Ammon's horn (tissue), 1 donor: ENCODE results near the gene SEMA4C.
"Not testable (repeated sequence)": the region's sequence is repeated elsewhere in the genome, so short reads cannot be mapped to it uniquely, and the experiment has no call there.

Source experiments
- DNase-seq: peaks from one replicate; pipeline ENCODE4 v3.0.0-alpha.2; 2016; ENCODE audit warnings: low spot score

SEMA4C gene

DNA sequence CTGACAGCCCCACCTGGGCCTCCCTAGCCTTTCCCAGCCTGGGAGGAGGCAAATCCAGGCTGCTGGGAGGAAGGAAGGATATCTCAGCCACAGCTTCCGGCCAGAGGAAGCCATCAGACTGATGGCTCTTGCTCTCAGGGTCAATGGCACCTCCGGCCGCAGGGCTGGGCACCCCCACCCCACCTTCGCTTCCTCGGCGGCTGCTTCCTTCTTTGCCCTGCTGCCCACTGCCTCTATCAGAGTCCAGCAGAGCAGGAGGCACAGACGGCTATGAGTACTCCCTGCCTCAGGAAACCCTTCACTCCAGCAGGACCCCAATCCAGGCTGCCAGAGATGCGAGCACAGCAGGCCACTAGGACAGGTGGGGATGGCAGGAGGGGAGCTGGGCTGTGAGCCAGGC, 3.3 kb downstream of the SEMA4C start:
- DNase-seq: no peak

DNA sequence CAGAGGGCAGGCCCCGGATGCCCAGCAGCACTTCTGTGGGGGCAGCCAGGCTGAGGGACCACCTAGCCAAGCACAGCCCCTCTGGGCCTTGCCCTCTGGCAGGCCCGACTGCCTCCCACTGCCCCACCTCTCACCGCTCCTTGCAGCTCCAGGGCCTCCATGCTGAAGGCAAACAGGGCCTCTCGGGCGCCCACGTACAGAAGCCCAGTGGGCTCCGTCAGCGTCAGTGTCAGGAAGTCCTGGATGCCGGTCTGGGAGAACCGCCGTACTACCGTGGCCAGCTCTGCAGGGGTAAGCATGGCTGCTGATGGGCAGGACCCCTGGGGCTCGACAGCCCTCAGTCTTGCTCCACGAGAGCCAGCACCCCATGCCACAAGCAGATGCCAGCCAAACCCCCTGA, 3.7 kb downstream of the SEMA4C start:
- no peak for DNase-seq

DNA sequence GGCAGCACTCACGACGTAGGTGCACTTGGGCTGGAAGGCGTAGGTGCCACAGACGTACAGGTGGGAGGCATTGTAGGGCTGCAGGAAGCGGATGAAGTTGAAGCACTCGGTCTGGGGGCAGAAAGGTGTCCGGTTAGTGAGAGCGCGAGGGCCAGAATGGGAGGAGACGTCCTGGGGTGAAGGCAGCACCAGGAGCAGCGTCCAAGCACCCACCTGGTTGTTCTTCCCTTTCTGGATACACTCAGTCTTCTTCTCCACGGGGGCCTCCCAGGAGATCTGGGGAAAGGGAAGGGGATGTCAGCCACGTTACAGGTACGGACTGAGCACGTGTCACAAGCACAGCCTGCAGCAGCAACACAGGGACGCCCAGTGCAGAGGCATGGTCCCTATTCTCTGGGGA, 4.2 kb downstream of the SEMA4C start:
- DNase-seq: no peak

DNA sequence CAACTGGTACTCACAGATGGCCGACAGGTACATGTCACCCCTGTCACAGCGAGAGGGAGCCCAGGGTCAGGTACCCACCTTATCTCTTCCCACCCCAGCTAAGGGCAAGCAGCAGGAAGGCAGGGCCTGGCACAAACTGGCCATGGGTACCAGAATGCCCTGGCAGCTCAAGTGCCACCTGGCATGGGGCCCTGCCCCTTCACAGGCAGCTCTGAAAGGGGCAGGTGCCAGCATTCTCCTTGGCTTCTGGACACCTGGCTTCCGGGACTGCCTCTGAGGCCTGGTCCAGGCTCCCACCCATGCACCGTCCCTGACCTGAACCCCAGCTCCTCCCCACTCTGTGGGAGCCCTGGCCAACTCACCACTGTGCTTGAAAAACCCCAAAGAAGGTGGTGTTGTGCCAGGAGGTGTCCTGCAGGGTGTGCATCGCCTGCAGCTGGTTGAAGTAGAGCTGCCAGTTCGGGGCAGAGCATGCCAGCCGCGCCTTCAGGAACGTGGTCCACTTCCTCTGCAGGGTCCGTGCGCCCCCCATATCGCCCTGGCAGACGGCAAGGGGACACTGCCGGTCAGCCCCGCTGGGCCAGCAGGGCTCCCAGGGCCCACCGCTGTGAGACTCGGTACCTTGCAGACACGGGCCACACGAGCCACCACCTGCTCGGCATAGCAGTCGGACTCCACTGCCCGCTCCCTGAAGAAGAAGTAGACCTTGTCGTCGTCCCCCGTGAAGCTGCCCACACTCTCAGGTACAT, 5.4 kb downstream of the SEMA4C start:
- no peak for DNase-seq

DNA sequence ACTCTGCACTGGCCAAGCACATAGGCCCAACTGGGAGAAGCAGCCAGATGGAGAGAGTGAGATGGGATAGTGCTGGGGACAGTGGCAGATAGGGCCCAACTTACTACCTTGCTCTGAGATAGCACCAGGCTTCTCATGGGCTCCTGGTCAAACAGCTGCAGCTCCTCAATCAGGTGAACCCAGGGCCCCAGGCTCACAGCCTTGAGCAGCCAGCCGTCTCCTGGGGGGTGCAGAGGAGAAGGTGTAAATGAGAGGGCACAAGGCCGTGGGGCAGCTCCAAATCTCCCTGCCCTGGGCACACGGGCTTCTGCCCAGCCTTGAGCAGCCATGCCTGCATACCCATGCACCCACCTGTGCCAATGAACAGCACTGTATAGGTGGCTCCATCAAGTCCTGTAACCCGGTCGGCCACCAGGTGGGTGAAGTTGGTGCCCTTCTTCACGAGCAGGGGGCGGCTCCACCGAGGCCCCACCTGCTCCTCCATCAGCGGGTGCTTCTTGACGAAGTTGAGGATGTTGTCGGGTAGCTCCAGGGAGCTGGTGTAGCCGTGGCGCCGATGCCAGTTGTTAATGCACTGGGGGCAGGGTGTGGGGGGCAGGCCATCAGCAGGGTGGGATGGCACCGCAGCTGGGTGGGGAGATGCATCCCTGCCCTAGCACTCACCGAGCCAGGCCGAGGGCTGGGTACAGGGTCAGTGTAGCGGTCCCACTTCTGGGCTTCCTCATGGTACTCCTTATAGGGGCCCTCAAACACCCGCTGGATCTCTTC, 6.1 kb downstream of the SEMA4C start:
- DNase-seq: no peak

DNA sequence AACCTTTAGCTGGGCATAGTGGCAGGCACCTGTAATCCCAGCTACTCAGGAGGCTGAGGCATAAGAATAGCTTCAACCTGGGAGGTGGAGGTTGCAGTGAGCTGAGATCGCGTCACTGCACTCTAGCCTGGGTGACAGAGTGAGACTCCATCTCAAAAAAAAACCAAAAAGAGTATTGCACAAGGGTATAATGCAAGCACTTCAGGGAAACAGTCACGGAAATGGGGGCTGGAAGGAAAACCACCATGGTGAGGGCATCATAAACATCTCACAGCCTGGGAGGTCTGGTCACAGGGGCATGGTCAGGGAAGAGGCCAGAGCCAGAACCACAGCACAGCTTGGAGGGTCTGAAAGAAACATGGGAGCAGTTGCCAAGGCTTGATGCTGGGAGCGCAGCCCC, 6.8 kb downstream of the SEMA4C start:
- DNase-seq: not testable (repeated sequence)

DNA sequence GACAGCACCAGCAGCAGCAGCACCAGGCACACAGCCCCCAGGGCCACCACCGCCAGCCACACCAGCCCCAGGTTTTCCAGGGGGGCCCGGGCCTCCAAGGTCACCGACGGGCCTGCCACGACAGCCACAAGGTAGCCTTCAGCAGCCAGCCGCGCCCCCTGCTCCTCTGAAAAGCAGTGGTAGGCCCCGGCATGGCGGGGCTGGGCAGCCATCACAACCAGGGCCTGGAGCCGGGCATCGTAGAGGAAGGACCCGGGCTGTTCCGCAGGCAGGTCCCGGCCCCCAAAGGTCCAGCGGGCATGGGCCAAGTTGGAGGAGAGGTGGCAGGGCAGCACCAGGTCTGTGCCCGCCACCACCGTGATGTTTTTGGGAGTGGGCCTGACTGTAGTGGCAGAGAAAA, 8.8 kb downstream of the SEMA4C start:
- no peak for DNase-seq

DNA sequence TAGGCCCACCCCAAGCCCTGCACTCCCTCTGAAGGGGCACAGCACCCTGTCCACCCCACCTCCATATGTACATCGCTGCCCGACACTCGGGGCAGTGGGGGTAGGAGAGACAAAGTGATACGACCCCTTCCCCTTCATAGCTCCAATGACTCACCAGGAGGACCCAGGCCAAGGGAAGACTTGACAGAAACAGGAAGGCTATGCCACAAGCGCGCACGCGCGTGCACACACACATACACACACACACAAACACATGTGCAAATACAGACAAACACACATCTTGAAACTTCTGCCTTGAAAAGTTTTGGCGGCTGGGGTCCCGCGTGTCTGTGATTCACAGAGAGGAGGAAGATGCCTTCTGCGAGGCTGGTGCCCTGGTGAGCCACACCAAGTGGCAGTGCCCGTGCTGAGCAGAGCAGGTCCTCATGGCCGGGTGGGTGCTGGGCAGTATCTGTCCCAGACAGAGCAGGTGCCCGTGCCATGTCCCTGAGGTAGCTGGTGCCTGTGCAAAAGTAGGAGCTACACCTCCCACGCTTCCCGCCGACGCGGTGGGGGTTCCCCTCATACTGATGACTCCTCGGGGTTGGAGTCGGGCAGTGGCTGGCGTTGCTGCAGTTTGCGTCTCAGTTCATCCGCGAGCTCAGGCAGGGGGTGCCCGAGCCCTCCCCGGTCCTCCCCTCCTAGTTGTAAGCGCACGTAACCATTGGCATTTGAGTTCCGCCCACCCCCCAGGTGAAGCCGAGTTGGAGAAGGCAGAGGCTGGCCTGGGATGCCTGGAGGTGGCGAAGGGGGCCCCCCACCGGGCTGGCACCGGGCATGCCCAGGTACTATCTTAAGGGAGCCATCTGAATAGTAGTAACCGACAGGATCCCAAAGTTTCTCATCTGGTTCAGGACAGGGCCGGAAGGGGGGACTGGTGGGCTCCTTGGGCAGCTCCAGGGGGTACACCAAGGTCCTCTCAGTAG, 9.5 kb downstream of the SEMA4C start:
- no peak for DNase-seq

DNA sequence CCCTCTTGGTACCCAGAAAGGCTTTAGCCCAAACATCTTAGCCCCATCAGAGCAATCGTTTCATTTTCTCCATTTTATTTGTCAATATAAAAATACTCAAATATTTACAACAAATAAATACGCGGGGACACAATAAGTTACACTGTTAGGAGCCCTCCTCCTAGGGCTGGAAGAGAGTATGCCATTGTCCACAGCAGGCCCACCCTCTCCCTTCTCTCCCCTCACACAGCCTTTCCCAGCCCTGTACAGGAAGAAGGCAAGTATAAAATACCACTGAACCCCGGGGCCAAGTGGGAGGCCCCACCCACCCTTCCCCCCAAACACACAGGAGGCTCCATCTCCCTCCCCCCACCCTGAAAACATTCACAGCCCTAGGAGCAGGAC, 10.2 kb downstream of the SEMA4C start:
- DNase-seq: no peak

DNA sequence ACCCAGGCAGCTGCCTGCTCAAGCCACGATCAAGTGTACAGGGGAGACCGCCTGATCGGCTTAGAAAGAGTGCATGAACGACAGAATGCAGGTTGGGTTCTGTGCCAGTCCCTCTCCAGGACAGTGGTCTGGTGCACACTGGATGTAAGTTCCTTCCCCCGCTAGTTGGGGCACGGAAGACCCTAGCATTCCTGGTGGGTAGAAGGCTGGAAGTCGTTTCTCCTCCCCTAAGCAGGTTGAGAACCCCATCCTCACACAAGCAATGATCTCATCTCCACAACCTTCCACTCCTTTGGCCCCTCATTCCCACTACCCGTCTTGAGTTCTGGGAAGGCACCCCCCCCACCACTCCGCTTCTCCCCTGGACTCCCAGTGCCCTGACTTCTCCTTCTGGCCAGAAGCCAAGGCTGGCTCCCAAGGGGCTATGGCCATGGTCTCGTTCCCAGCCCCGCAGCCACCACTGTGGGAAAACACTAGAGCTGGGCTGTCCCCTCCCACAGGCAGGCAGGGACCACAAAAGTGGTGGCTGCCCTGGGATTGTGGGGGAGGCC, 10.7 kb downstream of the SEMA4C start:
- peak; percentile 30 for DNase-seq

DNA sequence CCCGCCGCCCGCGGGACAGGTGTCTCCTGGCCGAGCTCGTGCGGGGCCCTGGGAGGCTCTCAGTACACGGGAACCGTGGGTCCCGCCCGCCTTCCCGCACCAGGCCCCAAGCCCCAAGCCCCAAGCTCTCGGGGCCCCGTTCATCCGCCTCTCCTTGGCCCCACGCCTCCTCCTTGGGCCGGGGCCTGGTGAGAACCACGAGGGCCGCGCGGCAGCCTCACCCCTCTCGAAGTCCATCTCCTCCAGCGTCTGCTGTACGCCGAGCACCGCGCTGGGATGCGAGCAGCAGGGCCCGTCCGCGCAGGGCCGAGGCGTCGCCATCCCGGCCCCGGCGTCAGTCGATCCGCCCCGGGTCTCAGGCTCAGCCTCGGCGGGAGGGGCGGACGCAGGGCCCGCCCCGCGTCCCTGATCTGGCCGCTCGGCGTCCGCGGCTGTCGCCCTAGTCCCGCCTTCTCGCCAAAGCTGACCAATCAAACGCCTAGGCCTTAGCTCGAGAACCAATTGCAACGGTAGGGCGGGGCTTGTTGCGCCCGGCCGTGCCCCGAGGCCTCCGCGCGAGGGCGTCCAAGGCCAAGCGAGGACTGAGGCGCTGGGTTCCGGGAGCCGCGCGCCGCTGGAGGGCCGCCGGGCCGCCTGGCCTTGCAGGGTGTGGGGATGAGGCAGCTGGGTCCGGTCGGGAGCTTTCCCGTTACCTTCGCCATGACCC, 12.1 kb downstream of the SEMA4C start, which contains the start of gene ANKRD39:
ANKRD39 (minus strand) TSS at position 350 of the 706 bp plus-strand sequence; CDS start at position 321, 29 bp downstream.
- DNase-seq: peak; percentile 99

DNA sequence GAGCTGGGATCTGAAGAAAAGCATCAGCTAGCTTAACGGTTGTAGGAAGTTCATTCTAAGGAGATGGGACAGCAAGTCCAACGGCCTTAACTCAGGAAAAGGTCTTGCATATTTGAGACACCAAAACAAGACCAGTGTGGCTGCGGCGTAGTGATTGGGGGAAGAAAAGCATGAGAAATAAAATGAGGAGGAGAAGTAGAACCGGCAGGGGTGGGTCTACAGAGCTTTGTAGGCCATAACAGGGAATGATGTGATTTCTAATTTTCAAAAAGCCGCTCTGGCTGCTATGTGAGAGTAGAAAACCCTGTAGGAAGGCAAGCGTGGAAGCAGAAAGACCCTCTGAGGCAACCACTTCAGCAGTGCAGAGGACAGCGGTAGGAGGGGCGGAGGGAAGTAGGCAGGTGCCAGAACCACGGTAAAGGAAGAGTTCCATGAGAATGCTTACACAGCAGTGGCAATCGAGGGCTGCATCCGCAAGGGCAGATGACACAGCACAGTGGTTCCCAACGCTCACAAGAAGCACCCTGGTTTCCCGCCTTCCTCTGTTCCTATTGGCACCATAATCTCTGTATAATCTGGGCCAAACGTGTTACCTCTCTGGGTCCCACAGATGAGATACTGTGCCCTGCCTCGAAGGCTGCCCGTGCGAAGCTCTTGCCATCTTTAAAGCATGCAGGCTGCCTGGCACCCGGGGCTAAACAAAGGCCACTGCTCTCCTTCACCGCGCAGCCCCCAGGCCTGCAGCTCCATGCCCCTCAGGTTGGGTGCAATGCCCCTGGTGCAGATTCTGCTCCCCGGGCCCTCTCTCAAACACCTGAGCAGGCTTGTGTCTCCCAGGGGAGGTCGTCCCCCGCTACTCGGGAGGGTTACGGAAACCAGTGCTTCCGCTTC, 12.9 kb downstream of the SEMA4C start:
- peak; percentile 63 for DNase-seq

DNA sequence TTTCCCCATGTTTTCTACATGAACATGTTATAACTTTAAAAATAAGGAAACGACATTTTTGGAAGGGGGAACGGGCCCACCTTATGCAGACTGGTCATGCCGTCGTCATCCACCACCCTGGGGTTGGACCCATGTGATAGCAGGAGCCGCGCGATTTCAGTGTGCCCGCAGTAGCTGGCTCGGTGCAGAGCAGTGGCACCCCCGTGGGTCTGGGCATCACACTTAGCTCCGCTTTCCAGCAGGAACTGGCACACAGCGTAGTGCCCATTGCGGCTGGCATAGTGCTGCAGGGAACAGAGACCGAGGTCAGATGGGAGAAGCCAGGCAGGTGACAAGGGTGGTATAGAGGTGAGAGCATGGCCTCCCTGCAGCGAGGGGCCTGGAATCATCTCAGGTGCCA, 16.6 kb downstream of the SEMA4C start:
- DNase-seq: no peak

DNA sequence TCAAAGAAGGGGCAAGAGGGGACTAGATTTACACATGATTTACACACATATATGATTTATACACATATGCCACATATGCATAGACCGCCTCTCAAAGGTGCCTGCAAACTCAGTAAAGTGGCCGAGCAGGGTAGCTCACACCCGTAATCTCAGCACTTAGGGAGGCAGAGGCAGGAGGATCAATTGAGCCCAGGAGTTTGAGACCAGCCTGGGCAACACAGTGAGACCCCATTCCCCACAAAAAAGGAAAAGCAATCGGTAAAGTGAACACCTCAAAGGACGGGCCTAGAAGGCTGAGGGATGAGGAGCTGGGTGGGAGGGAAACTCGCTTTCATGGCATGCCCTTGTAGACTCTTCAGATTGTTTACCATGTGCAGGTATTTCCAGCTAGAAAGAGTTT, 17.2 kb downstream of the SEMA4C start:
- DNase-seq: no peak

DNA sequence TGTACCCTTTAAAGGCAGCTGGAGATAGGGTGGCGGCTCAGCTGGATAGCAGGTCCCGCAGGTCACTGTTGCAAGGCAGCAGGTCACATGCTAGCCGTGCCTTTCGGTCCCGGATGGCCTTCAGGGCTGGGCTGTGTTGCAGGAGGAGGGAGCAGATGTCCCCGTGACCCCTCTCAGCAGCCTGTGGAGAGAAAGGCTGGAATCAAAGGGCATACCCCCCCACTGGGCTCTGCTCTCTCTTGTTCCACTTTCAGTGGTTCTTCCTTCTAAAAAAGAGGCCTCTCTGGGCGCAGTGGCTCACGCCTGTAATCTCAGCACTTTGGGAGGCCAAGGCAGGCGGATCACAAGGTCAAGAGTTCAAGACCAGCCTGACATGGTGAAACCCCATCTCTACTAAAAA, 21.6 kb downstream of the SEMA4C start:
- DNase-seq: no peak

DNA sequence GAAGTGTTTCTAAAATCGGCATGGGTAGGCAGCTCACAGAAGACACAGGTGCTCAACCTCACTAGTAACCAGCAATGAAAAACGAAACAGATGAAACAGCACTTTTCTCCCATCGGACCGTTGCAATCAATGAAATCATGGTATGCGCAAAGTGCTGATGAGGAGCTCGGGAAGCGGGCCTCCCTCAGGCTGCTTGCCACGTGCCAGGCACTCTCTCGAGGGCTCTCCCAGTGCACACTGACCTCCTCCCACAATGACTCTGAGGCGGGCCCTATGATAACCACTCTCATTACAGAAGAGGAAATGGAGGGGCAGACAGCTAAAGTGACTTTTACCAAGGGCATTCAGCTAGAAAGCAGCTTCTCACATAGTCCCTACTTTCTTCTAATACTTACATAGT, 22.3 kb downstream of the SEMA4C start:
- DNase-seq: no peak

DNA sequence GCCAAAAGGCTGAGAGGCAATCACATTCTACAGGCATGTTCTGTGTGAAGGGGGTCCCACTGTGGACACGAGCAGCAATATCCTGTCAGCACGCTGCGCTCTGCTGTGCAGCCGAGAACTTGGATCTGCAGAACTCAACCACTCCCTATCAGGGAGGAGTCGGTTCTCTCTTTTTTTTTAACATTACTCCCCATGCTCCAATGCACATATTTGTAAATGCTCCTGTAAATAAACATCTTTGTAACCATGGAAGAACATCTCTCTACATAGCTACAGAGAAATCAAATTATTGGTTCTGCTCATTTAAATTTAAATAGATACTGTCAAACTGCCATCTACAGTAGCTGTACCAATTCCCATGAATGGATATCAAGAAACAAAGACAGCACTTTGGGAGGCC, 23.1 kb downstream of the SEMA4C start:
- no peak for DNase-seq

DNA sequence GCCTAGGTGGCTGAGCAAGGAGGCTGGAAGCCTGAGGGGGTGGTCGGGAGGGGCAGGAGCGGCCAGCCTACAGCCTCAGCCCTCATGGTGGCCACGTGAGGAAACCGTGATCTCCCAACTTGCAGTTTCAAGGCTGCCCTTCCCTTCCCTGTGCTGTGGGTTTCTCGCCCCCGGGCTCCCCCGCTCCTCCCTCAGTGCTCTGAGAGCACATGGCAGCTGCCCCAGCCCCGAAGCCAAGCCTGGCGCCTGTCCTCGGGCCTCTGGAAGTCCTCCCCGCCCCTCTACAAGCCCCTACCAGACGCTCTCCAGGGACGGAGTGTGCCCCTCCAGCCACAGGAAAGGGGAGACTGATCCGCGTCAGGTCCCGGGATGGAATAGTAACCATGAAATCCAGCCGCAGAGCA, 25.5 kb downstream of the SEMA4C start:
- no peak for DNase-seq

DNA sequence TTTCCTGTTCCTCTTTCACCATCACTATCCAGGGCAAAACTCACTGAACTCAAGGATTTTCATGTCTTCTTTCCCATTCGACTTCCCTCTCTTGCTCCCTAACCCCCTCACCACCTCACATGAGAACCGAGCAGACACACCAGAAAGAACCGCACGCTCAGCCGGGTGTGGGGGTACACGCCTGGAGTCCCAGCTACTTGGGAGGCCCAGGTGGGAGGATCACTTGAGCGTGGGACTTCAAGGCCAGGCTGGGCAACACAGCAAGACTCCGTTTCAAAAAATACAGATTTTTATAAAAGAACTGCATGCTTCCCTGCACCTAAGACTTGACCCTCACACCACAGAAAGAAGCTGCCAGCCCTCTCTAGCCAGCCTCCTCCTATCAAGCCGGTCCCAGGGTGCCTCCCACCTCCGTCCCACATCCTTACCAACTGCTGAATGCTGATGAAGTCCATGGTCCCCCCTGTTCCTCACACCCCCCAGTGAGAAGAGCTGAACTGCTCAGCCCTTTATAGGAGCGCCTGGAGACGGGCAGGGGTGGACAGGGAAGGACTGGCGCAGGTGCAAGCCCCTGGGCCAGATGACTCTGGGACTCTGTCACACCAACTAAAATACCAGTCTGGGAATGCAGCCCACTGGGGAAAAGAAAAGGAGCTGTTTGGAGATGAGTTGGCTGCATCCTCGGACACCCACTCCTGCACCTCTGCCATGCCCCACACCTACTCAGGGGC, 26.2 kb downstream of the SEMA4C start, which contains the start of gene ANKRD23:
ANKRD23 (minus strand) TSS at position 484 of the 731 bp plus-strand sequence; CDS start at position 455, 29 bp downstream.
- DNase-seq: no peak

DNA sequence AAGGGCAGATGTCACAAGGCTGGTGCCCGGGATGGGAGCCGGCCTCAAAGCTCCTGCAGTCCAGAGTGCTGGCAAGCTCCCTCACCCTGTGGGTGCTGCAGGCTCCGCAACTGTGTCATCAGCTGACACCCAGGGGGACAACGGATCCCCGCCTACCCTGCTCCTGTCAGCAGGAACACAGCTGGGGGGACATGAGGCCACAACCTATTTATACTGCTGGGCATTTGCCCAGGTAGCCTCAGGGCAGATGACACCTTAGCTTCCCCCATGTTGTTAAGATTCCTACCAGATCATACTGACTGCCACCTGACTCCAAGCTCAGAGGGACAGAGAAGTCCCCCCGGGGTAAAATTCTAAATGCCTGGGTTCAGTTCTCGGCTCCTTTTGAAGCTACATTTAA, 27.3 kb downstream of the SEMA4C start:
- no peak for DNase-seq
